K562 treated with DMSO at 1 percent for 12 hours (cell line): Measurements from ENCODE around the gene SYTL5. TPM values are rescaled to one million over a fixed set of nuclear protein-coding genes. Genes with fewer than 3 reads are reported as not detected.

Experiments used
- total RNA-seq: library from RNA; unstranded; fragments of 300-600 nt; gene quantifications from 2 replicates; pipeline ENCODE4 v1.2.3, GENCODE V29; 2022; ENCODE audit not compliant: insufficient read depth

The SYTL5 gene
- total RNA-seq, result 0.16 TPM in 1 of 2 replicates, not detected in the other

GRCh38 chrX:38006291-38006690 is at the start of gene SYTL5:
SYTL5 (plus strand) TSS chrX:38006553; CDS start chrX:38033890, 27,337 bp downstream.

Other genes starting within 250 kb of the SYTL5 start
- gene CYBB, start 226.5 kb upstream of the SYTL5 start, total RNA-seq, result 0.17 and 1.7 TPM in 2 replicates
- 5.0 and 12.4 TPM in 2 replicates for gene DYNLT3, start 159.0 kb upstream of the SYTL5 start, total RNA-seq
- gene SRPX, start 214.3 kb downstream of the SYTL5 start, total RNA-seq, result 0.52 and 0.67 TPM in 2 replicates